ENCODE measurements around the gene ELK3. TPM values are rescaled to one million over a fixed set of nuclear protein-coding genes. Genes with fewer than 3 reads are reported as not detected.

Gene ELK3
- total and polyA plus RNA-seq, 12 donors, result 6.6 to 33.6 (median 18.7) TPM

DNA sequence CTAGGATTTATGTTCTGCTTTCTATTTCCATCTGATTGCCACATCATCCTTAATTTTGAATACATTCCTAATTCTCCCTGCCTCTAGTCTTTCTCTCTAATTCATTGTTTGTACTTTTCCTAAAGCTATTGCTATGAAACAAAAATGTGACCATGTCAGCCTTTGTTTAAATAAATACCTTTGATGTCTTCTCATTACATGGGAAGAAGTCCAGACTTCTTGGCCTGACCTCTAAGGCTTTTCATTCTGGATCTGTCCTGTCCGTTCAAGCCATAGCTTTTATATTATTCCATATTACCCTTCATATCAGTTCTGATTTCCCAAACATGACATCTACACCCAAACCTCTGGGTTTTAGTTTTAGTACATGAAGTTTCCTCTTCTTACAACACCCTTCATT lies 114.7 kb downstream of the ELK3 start:
- TF ChIP-seq, protein P1, sequence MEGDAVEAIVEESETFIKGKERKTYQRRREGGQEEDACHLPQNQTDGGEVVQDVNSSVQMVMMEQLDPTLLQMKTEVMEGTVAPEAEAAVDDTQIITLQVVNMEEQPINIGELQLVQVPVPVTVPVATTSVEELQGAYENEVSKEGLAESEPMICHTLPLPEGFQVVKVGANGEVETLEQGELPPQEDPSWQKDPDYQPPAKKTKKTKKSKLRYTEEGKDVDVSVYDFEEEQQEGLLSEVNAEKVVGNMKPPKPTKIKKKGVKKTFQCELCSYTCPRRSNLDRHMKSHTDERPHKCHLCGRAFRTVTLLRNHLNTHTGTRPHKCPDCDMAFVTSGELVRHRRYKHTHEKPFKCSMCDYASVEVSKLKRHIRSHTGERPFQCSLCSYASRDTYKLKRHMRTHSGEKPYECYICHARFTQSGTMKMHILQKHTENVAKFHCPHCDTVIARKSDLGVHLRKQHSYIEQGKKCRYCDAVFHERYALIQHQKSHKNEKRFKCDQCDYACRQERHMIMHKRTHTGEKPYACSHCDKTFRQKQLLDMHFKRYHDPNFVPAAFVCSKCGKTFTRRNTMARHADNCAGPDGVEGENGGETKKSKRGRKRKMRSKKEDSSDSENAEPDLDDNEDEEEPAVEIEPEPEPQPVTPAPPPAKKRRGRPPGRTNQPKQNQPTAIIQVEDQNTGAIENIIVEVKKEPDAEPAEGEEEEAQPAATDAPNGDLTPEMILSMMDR (IDR thresholded peaks at IDR 0.05), result no peak
- TF ChIP-seq POLR2A (IDR thresholded peaks at IDR 0.05), result no peak
- Histone ChIP-seq H3K36me3 (replicated peaks in 1 of 2) (no peaks in the 10 kb centered on the region), H3K27me3 (no peaks in the 10 kb centered on the region), H3K27ac (no peak overlapping the region), H3K4me1 (replicated peaks in 1 of 2) (peaks cover 0 to 5% of the 10 kb centered on the region in 2 donors), H3K4me3 (no peak overlapping the region), H3K9me3 (replicated peaks in 1 of 3) (no peaks in the 10 kb centered on the region)
- intact Hi-C loops (cut with DNase I), result no loop called here
- no peak for DNase-seq
- 54 to 69% (median 58%) methylated on average over 1 of the region's 1 CpG for WGBS, 4 donors

DNA sequence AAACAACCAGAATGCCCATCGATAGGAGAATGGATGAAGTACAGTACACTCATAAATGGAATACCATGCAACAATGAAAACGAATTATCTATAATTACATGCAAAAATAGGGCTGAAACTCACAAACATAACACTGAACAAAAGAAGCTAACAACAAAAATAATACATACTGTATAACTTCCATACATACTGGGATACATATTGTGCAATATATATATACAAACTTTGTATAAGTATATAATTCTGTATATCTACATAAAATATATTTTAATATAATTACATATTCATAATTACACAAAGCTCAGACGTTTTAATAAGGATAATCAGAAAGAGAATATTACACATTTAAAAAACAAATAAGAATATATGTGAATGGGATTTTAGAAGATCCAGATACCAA lies 115.9 kb downstream of the ELK3 start:
- 91 to 95% (median 93%) methylated on average over 3 of the region's 3 CpGs for WGBS, 4 donors
- intact Hi-C loops (cut with DNase I), result no loop called here
- H3K27me3 ChIP-seq, result no peaks in the 10 kb centered on the region
- no peaks in the 10 kb centered on the region for H3K36me3 ChIP-seq (replicated peaks in 1 of 2)
- H3K27ac ChIP-seq, result no peak overlapping the region
- DNase-seq, result no peak
- H3K4me1 ChIP-seq (replicated peaks in 1 of 2), result peaks cover 0 to 12% of the 10 kb centered on the region in 2 donors
- no peak overlapping the region for H3K4me3 ChIP-seq
- H3K9me3 ChIP-seq (replicated peaks in 1 of 3), result no peaks in the 10 kb centered on the region
- TF ChIP-seq, protein P1 (IDR thresholded peaks at IDR 0.05), result no peak
- no peak for TF ChIP-seq POLR2A (IDR thresholded peaks at IDR 0.05)

DNA sequence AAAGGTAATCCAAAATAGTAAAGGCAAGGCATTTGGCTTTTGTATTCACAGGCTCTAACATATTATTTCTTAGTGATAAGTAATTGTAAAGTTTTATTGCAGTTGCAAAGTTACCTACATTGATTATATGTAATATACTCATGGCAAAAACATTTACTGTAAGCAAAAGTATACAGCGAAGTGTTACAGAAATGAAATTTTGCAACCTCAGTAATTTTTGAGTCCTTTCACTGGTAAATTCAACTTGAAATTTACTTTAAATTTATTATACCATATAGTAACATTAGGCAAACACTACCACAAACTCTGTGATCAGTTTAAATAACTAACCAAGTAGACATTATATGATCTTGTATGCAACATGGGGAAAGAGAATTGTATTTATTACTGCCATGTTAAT lies 117.0 kb downstream of the ELK3 start:
- no peak for DNase-seq
- TF ChIP-seq, protein P1 (IDR thresholded peaks at IDR 0.05), result no peak
- TF ChIP-seq POLR2A (IDR thresholded peaks at IDR 0.05), result no peak
- Histone ChIP-seq H3K4me1 (replicated peaks in 1 of 2) (peaks cover 0 to 12% of the 10 kb centered on the region in 2 donors), H3K4me3 (no peak overlapping the region), H3K27me3 (no peaks in the 10 kb centered on the region), H3K9me3 (replicated peaks in 1 of 3) (no peaks in the 10 kb centered on the region), H3K36me3 (replicated peaks in 1 of 2) (no peaks in the 10 kb centered on the region), H3K27ac (no peak overlapping the region)
- intact Hi-C loops (cut with DNase I), result no loop called here
- 93 to 100% (median 98%) methylated on average over 1 of the region's 1 CpG for WGBS, 4 donors

DNA sequence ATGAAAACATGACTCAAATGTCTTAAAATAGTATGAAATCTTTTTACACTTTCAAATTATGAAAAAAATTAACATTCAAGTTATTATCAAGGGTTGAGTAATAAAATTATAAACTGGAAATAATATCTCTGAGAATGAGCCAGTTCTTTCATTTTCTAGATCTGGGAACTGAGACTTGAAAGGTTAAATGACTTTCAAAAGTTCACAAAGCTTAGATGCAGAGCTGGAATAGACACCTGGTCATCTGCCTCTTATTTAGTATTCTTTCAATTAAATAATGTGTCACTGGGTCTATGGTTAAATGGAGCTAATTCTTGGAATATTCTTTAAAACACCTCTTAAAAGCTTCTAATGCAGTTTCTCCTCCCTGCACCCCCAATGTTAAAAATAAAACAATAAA lies 119.4 kb downstream of the ELK3 start:
- Histone ChIP-seq H3K27me3 (no peaks in the 10 kb centered on the region), H3K4me1 (replicated peaks in 1 of 2) (peaks cover 0 to 12% of the 10 kb centered on the region in 2 donors), H3K4me3 (no peak overlapping the region), H3K27ac (no peak overlapping the region), H3K36me3 (replicated peaks in 1 of 2) (no peaks in the 10 kb centered on the region), H3K9me3 (replicated peaks in 1 of 3) (no peaks in the 10 kb centered on the region)
- DNase-seq, result no peak
- intact Hi-C loops (cut with DNase I), result no loop called here
- TF ChIP-seq, protein P1 (IDR thresholded peaks at IDR 0.05), result no peak
- no peak for TF ChIP-seq POLR2A (IDR thresholded peaks at IDR 0.05)

All from adrenal gland (tissue), 12 donors.